Measurements from ENCODE around the gene TMEM14C. TPM values are rescaled to one million over a fixed set of nuclear protein-coding genes. Genes with fewer than 3 reads are reported as not detected.

TMEM14C gene
- total and polyA plus RNA-seq, 2 donors (not counting 3 experiments of a cell fraction or from before 2014, with no cell fraction given), result 89.3 to 146 TPM

DNA sequence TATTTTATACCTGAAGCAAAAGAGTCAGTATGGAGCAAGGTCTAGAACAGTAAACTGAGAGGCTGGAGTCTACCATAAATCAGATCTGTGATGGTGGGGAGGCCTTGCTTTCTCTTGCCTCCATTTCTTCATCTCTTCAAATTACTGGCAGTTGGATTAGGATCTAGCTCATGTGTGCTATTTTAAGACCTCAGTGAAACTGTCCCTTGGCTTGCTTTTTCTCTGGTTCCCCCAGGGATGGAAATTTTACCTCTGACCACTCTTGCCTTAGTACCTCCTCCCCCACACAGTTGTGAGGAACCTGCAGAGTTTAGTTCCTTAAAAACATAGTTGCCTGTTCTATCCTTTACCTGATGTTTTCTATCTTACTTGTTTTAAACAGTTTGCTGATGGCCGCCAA, 33.2 kb downstream of the TMEM14C start:
- BruUV-seq (replicated peaks), result no TSS peak
- no peak overlapping the region for H3K9ac ChIP-seq (replicated peaks; ENCODE audit: extremely low read depth, insufficient read depth, low read length)
- intact Hi-C loops (cut with micrococcal nuclease) (no loop called here), dilution Hi-C loops (cut with MboI; ENCODE audit: extremely low pct_ligation_motif_present, low sequenced_read_pairs) (no loop called here)
- ChIA-PET CTCF (no interaction called here), POLR2A (no interaction called here)
- H3K4me3 ChIP-seq (replicated peaks in 1 of 3; ENCODE audit: insufficient read depth in 1 of 3, low read depth in 1 of 3, low read length in 3 of 3), result no peak overlapping the region
- no peak for TF ChIP-seq JUN (IDR thresholded peaks at IDR 0.05; ENCODE audit: borderline replicate concordance, insufficient read depth, insufficient read length, low read depth)
- no peak for TF ChIP-seq FOS (IDR thresholded peaks at IDR 0.05; ENCODE audit: borderline replicate concordance, insufficient read depth, low read length)
- TF ChIP-seq MYC (IDR thresholded peaks at IDR 0.05; ENCODE audit: low read depth, low read length), result no peak
- TF ChIP-seq POLR2A (IDR thresholded peaks at IDR 0.05; ENCODE audit: low read depth, low read length), result no peak
- TF ChIP-seq POLR2AphosphoS5 (IDR thresholded peaks at IDR 0.05; ENCODE audit: insufficient read depth, low read depth, low read length), result no peak
- TF ChIP-seq, protein P1, sequence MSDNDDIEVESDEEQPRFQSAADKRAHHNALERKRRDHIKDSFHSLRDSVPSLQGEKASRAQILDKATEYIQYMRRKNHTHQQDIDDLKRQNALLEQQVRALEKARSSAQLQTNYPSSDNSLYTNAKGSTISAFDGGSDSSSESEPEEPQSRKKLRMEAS (IDR thresholded peaks at IDR 0.05; ENCODE audit: insufficient read depth, insufficient read length), result no peak
- TF ChIP-seq GATA2 (IDR thresholded peaks at IDR 0.05; ENCODE audit: insufficient read depth, insufficient read length, low read depth, low read length), result no peak
- peaks cover 15% of the 10 kb centered on the region for H3K4me1 ChIP-seq (ENCODE audit: control insufficient read depth, extremely low read depth, insufficient read depth, low read length)
- H3K36me3 ChIP-seq (ENCODE audit: control insufficient read depth in 2 of 2, extremely low read depth in 1 of 2, insufficient read depth in 2 of 2, low read length in 2 of 2), result no peaks in the 10 kb centered on the region
- H2AFZ ChIP-seq (ENCODE audit: low read depth, low read length), result no peak overlapping the region
- no peaks in the 10 kb centered on the region for H3K9me3 ChIP-seq (replicated peaks; ENCODE audit: control insufficient read depth, insufficient read depth, low read length)
- no peaks in the 10 kb centered on the region for H4K20me1 ChIP-seq (replicated peaks; ENCODE audit: control insufficient read depth, extremely low read depth, insufficient read depth, low read length)
- no peak overlapping the region for H3K27ac ChIP-seq (ENCODE audit: insufficient read depth, low read depth, low read length)
- FAIRE-seq (no peak), DNase-seq (ENCODE audit: low read depth, low spot score) (no peak)
- no peaks in the 10 kb centered on the region for H3K9me1 ChIP-seq (replicated peaks; ENCODE audit: control insufficient read depth, extremely low read depth, insufficient read depth, low read length)
- no peaks in the 10 kb centered on the region for H3K27me3 ChIP-seq (ENCODE audit: control insufficient read depth in 2 of 2, insufficient read depth in 2 of 2, low read length in 2 of 2)
- H3K79me2 ChIP-seq (ENCODE audit: control insufficient read depth, insufficient read depth, low read length), result peaks cover 10% of the 10 kb centered on the region
- no peak overlapping the region for H3K4me2 ChIP-seq (ENCODE audit: insufficient read depth, low read length)

DNA sequence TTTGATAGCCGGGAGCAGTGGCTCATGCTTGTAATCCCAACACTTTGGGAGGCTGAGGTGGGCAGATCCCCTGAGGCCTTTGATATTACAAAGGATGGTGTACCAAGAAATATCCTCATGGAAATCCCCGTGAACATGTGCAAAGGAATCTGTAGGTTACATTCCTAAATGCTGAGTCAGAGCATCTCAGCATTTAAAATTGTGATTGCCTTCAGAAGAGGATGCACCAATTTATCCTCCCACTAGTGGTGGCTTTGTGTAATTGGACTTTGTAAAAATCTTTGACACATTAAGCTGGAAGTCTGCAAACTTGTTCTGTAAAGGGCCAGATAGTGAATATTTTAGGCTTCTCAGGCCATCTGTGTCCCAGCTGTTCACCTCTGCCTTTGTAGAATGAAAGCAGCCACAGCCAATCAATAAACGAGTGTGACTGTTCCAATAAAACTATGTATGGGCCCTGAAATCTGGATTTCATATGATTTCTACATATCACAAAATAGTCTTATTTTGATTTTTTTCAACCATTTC, 36.5 kb downstream of the TMEM14C start:
- dilution Hi-C loops (cut with MboI; ENCODE audit: extremely low pct_ligation_motif_present, low sequenced_read_pairs) (no loop called here), intact Hi-C loops (cut with micrococcal nuclease) (loop anchor here (1.0 kb wide), 5 partner anchors 12 to 249 kb away; partner anchors contain the start of genes C6orf52, PAK1IP1, TMEM14B and TMEM14C)
- H4K20me1 ChIP-seq (replicated peaks; ENCODE audit: control insufficient read depth, extremely low read depth, insufficient read depth, low read length), result no peaks in the 10 kb centered on the region
- no peaks in the 10 kb centered on the region for H3K27me3 ChIP-seq (ENCODE audit: control insufficient read depth in 2 of 2, insufficient read depth in 2 of 2, low read length in 2 of 2)
- H3K4me3 ChIP-seq (replicated peaks in 1 of 3; ENCODE audit: insufficient read depth in 1 of 3, low read depth in 1 of 3, low read length in 3 of 3), result no peak overlapping the region
- DNase-seq (ENCODE audit: low read depth, low spot score) (peak; percentile 85), FAIRE-seq (peak; percentile 97)
- no peaks in the 10 kb centered on the region for H3K9me3 ChIP-seq (replicated peaks; ENCODE audit: control insufficient read depth, insufficient read depth, low read length)
- BruUV-seq (replicated peaks), result no TSS peak
- H3K79me2 ChIP-seq (ENCODE audit: control insufficient read depth, insufficient read depth, low read length), result peaks cover 3% of the 10 kb centered on the region
- peak overlapping the region; percentile 28 for H3K4me2 ChIP-seq (ENCODE audit: insufficient read depth, low read length)
- no peak overlapping the region for H3K9ac ChIP-seq (replicated peaks; ENCODE audit: extremely low read depth, insufficient read depth, low read length)
- no peaks in the 10 kb centered on the region for H3K9me1 ChIP-seq (replicated peaks; ENCODE audit: control insufficient read depth, extremely low read depth, insufficient read depth, low read length)
- POLR2A ChIA-PET, result interaction anchor here (0.9 kb wide), 1 partner anchor 37 kb away, joined by 3 read pairs; the partner anchor contains the start of gene TMEM14C
- H3K4me1 ChIP-seq (ENCODE audit: control insufficient read depth, extremely low read depth, insufficient read depth, low read length), result peaks cover 15% of the 10 kb centered on the region
- CTCF ChIA-PET, result interaction anchor here (0.6 to 1.8 kb wide), 21 partner anchors 10 to 342 kb away, joined by 3 to 21 read pairs (median 4); partner anchors contain the start of genes C6orf52, PAK1IP1 and TMEM14C
- no peaks in the 10 kb centered on the region for H3K36me3 ChIP-seq (ENCODE audit: control insufficient read depth in 2 of 2, extremely low read depth in 1 of 2, insufficient read depth in 2 of 2, low read length in 2 of 2)
- H3K27ac ChIP-seq (ENCODE audit: insufficient read depth, low read depth, low read length), result peak overlapping the region; percentile 41
- TF ChIP-seq, protein P1 (IDR thresholded peaks at IDR 0.05; ENCODE audit: insufficient read depth, insufficient read length), result peak; percentile 43
- TF ChIP-seq FOS (IDR thresholded peaks at IDR 0.05; ENCODE audit: borderline replicate concordance, insufficient read depth, low read length) (peak; percentile 63), POLR2AphosphoS5 (IDR thresholded peaks at IDR 0.05; ENCODE audit: insufficient read depth, low read depth, low read length) (no peak), MYC (IDR thresholded peaks at IDR 0.05; ENCODE audit: low read depth, low read length) (no peak), JUN (IDR thresholded peaks at IDR 0.05; ENCODE audit: borderline replicate concordance, insufficient read depth, insufficient read length, low read depth) (peak; percentile 85), EZH2 (IDR thresholded peaks at IDR 0.05; ENCODE audit: borderline replicate concordance, low read depth, low read length, severe bottlenecking) (no peak), POLR2A (IDR thresholded peaks at IDR 0.05; ENCODE audit: low read depth, low read length) (no peak), GATA2 (IDR thresholded peaks at IDR 0.05; ENCODE audit: insufficient read depth, insufficient read length, low read depth, low read length) (no peak)
- TF ChIP-seq, protein P2, sequence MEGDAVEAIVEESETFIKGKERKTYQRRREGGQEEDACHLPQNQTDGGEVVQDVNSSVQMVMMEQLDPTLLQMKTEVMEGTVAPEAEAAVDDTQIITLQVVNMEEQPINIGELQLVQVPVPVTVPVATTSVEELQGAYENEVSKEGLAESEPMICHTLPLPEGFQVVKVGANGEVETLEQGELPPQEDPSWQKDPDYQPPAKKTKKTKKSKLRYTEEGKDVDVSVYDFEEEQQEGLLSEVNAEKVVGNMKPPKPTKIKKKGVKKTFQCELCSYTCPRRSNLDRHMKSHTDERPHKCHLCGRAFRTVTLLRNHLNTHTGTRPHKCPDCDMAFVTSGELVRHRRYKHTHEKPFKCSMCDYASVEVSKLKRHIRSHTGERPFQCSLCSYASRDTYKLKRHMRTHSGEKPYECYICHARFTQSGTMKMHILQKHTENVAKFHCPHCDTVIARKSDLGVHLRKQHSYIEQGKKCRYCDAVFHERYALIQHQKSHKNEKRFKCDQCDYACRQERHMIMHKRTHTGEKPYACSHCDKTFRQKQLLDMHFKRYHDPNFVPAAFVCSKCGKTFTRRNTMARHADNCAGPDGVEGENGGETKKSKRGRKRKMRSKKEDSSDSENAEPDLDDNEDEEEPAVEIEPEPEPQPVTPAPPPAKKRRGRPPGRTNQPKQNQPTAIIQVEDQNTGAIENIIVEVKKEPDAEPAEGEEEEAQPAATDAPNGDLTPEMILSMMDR (IDR thresholded peaks at IDR 0.05; ENCODE audit: extremely low read depth in 1 of 2, insufficient read depth in 1 of 2, low read depth in 1 of 2, low read length in 2 of 2), result peak; percentile 46 to 47
- H2AFZ ChIP-seq (ENCODE audit: low read depth, low read length), result no peak overlapping the region

Data from endothelial cell of umbilical vein (primary cell).